ENCODE data around the gene DTD1. TPM values are rescaled to one million over a fixed set of nuclear protein-coding genes. Genes with fewer than 3 reads are reported as not detected.

Gene DTD1
- total RNA-seq, 5 donors from 2014 or later (not counting 1 experiment from before 2014, with no cell fraction given), result 15.5 to 24.9 (median 22.0) TPM

DNA sequence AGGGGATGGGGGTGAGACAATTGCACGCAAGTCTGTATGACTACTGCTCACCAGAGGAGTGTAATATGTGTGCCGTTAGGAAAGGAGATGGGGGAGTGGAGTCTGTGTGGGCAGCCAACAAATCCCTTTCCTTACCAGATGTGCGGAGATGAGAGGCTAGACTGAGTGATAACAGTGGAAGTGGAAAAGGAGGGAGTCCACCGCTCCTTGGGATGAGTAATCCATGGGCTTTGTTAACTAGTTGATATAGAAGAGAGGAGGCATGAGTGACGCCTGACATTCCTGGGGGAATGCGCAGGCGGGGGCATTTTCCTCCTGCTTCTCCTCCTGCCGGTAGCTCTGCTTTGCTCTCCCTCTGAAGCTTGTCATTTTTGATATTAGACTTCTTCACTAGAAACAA lies 34.1 kb upstream of the DTD1 start:
- Histone ChIP-seq H3K36me3 (ENCODE audit: control insufficient read depth in 2 of 2, extremely low read depth in 1 of 2, insufficient read depth in 1 of 2, low read length in 1 of 2) (peaks cover 11 to 50% of the 10 kb centered on the region in 2 donors), H3K27me3 (replicated peaks in 1 of 2; ENCODE audit: control insufficient read depth in 2 of 2, extremely low read depth in 1 of 2, insufficient read depth in 2 of 2, low read length in 1 of 2) (no peaks in the 10 kb centered on the region), H3K4me1 (ENCODE audit: control insufficient read depth in 1 of 2, extremely low read depth in 1 of 2, insufficient read depth in 2 of 2, low read length in 2 of 2) (no peaks in the 10 kb centered on the region), H3K9me3 (no peaks in the 10 kb centered on the region), H3K27ac (ENCODE audit: low read length) (no peak overlapping the region), H3K4me3 (ENCODE audit: control insufficient read depth in 1 of 2, extremely low read depth in 1 of 2, low read length in 1 of 2) (no peak overlapping the region)
- WGBS (ENCODE audit: insufficient coverage), result 100% methylated on average over 1 of the region's 8 CpGs
- H3K4me1 Mint-ChIP-seq, result no peaks in the 10 kb centered on the region
- CTCF ChIA-PET, result no interaction called here
- no peaks in the 10 kb centered on the region for H3K9me3 Mint-ChIP-seq
- H3K27me3 Mint-ChIP-seq, result no peaks in the 10 kb centered on the region
- DNase-seq, result no peak
- no peak overlapping the region for H3K4me3 Mint-ChIP-seq
- no peak overlapping the region for H3K27ac Mint-ChIP-seq
- H3K36me3 Mint-ChIP-seq, result peaks cover 54% of the 10 kb centered on the region
- no peak for ATAC-seq (replicated peaks in 1 of 4)
- POLR2A ChIA-PET, result no interaction called here

DNA sequence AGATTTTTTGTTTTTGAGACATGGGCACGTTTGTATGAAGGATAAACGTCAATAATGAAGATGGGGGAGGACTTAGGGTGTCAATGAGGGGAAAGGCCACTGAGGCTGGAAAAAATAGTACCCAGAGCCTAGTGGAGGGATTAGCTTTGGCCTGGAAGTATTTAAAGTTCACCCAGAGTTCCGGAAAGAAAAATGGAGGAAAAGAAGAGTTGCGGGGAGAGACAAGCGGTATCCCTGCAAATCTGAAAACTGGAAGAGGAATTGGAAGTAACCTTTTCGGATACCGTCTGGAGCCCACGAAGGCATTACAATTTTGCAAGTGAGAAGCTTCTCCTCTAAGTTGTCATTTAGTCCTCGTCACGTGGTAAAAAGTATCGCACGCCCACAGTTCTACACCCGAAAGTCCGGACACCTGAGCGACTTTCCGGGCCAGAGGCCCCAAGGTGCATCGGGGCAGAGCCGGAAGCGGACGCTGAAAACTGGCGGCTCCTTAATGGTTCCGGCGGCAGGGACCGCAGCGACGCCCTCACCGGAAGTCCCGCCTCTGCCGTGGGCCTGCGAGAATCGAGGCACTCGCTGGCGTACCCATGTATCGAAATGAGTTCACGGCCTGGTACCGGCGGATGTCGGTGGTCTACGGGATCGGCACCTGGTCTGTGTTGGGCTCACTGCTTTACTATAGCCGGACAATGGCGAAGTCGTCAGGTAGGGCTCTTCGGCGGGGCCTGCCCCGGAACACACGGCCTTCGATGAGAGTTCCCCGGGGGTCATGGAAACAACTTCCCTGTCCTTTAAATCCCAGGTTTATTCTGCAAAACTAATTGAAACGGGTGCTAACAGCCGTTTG lies 20.7 kb upstream of the DTD1 start, which contains the start of gene SMIM26:
Gene SMIM26 (plus strand): TSS at position 541 of the 847 bp plus-strand sequence. CDS start 47 bp downstream, at position 588.
- POLR2A ChIA-PET, result interaction anchor here (0.5 to 2.8 kb wide), 7 partner anchors 60 to 227 kb away, joined by 3 to 18 read pairs (median 3); partner anchors contain the start of gene SEC23B (in 2 of the 2)
- H3K4me3 ChIP-seq (ENCODE audit: control insufficient read depth in 1 of 2, extremely low read depth in 1 of 2, low read length in 1 of 2), result peak within 1 kb of the TSS; percentile 76 to 78
- peak within 1 kb of the TSS; percentile 89 for H3K27ac ChIP-seq (ENCODE audit: low read length)
- Mint-ChIP-seq H3K4me1 (peaks cover 21 to 28% (median 23%) of the 10 kb centered on the region in 3 donors), H3K4me3 (peak within 1 kb of the TSS; percentile 94 to 97 (median 96)), H3K9me3 (peaks cover 0 to 4% (median 2%) of the 10 kb centered on the region in 3 donors), H3K27me3 (no peaks in the 10 kb centered on the region), H3K36me3 (peaks cover 32% of the 10 kb centered on the region), H3K27ac (peak within 1 kb of the TSS; percentile 97 to 99)
- no peaks in the 10 kb centered on the region for H3K27me3 ChIP-seq (replicated peaks in 1 of 2; ENCODE audit: control insufficient read depth in 2 of 2, extremely low read depth in 1 of 2, insufficient read depth in 2 of 2, low read length in 1 of 2)
- no peaks in the 10 kb centered on the region for H3K9me3 ChIP-seq
- ATAC-seq (replicated peaks in 1 of 4) (peak; percentile 99), DNase-seq (peak; percentile 87 to 96 (median 93))
- peaks cover 5 to 17% of the 10 kb centered on the region in 2 experiments for H3K4me1 ChIP-seq (ENCODE audit: control insufficient read depth in 1 of 2, extremely low read depth in 1 of 2, insufficient read depth in 2 of 2, low read length in 2 of 2)
- peaks cover 3 to 18% of the 10 kb centered on the region in 2 donors for H3K36me3 ChIP-seq (ENCODE audit: control insufficient read depth in 2 of 2, extremely low read depth in 1 of 2, insufficient read depth in 1 of 2, low read length in 1 of 2)
- WGBS (ENCODE audit: insufficient coverage), result under 1% methylated on average over 49 of the region's 51 CpGs
- CTCF ChIA-PET, result interaction anchor here in 1 of 2 donors (0.7 kb wide), 2 partner anchors 61 to 1450 kb away, joined by 3 to 4 read pairs; partner anchors contain the start of gene NAA20

DNA sequence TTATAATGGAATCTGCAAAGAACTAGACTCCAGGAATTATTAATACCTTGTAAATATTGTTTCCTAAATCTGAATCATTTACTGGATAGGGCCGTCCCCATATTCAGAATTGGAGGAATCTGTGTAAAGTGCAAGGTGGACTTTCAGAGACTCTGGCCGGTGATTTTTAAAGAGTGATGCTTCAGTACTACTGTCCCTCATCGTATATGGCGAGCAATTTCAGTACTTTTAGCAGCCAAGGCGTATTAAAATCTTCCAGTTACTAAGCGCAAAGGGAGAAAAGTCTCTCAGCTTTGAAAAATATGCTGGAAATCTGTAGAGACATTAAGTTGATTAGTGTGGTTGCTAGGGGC lies 20.1 kb upstream of the DTD1 start:
- peaks cover 0 to 16% of the 10 kb centered on the region in 2 donors for H3K36me3 ChIP-seq (ENCODE audit: control insufficient read depth in 2 of 2, extremely low read depth in 1 of 2, insufficient read depth in 1 of 2, low read length in 1 of 2)
- CTCF ChIA-PET, result no interaction called here
- Mint-ChIP-seq H3K27me3 (no peaks in the 10 kb centered on the region), H3K27ac (peak overlapping the region; percentile 97 to 99), H3K4me3 (peak overlapping the region; percentile 94 to 97 (median 96)), H3K9me3 (peaks cover 0 to 4% (median 2%) of the 10 kb centered on the region in 3 donors), H3K4me1 (peaks cover 21 to 28% (median 23%) of the 10 kb centered on the region in 3 donors), H3K36me3 (peaks cover 32% of the 10 kb centered on the region)
- no peaks in the 10 kb centered on the region for H3K27me3 ChIP-seq (replicated peaks in 1 of 2; ENCODE audit: control insufficient read depth in 2 of 2, extremely low read depth in 1 of 2, insufficient read depth in 2 of 2, low read length in 1 of 2)
- WGBS (ENCODE audit: insufficient coverage), result no CpG with 5 or more reads among the region's 6 CpGs
- ATAC-seq (replicated peaks in 1 of 4) (peak in 2 of 4 experiments; percentile 4 to 12), DNase-seq (peak in 1 of 35 experiments; percentile 8)
- H3K27ac ChIP-seq (ENCODE audit: low read length), result peak overlapping the region; percentile 89
- H3K4me1 ChIP-seq (ENCODE audit: control insufficient read depth in 1 of 2, extremely low read depth in 1 of 2, insufficient read depth in 2 of 2, low read length in 2 of 2), result peaks cover 5 to 17% of the 10 kb centered on the region in 2 experiments
- H3K4me3 ChIP-seq (ENCODE audit: control insufficient read depth in 1 of 2, extremely low read depth in 1 of 2, low read length in 1 of 2), result peak overlapping the region; percentile 76 to 78
- POLR2A ChIA-PET, result interaction anchor here in 1 of 2 donors (0.6 to 2.8 kb wide), 3 partner anchors 60 to 227 kb away, joined by 3 to 18 read pairs (median 3); partner anchors contain the start of gene SEC23B
- H3K9me3 ChIP-seq, result no peaks in the 10 kb centered on the region

DNA sequence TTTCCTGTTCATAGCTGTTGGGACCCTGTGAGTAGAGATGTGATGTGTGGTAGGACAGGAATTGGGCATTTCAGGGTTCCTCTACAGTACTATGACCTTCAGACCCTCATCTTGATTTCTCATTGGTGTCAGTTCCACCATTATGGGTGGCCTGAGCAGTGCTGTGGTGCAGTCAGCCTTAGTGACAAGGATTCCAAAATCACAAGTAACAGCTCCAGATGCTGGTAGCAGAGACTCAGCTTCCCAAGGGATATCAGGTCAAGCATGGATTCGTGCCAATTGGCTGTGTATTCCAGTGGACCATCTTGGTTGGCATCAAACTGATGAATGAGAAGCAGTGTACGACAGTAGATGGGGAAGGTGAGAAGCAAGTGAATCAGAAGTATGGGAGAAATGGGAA lies 16.8 kb upstream of the DTD1 start:
- Histone ChIP-seq H3K4me3 (ENCODE audit: control insufficient read depth in 1 of 2, extremely low read depth in 1 of 2, low read length in 1 of 2) (no peak overlapping the region), H3K4me1 (ENCODE audit: control insufficient read depth in 1 of 2, extremely low read depth in 1 of 2, insufficient read depth in 2 of 2, low read length in 2 of 2) (peaks cover 5 to 17% of the 10 kb centered on the region in 2 experiments), H3K27me3 (replicated peaks in 1 of 2; ENCODE audit: control insufficient read depth in 2 of 2, extremely low read depth in 1 of 2, insufficient read depth in 2 of 2, low read length in 1 of 2) (no peaks in the 10 kb centered on the region), H3K9me3 (no peaks in the 10 kb centered on the region), H3K27ac (ENCODE audit: low read length) (no peak overlapping the region), H3K36me3 (ENCODE audit: control insufficient read depth in 2 of 2, extremely low read depth in 1 of 2, insufficient read depth in 1 of 2, low read length in 1 of 2) (peaks cover 0 to 16% of the 10 kb centered on the region in 2 donors)
- Mint-ChIP-seq H3K36me3 (peaks cover 28% of the 10 kb centered on the region), H3K4me3 (no peak overlapping the region), H3K27me3 (no peaks in the 10 kb centered on the region), H3K27ac (peak overlapping the region in 1 of 2 donors; percentile 13), H3K9me3 (peaks cover 0 to 4% (median 2%) of the 10 kb centered on the region in 3 donors), H3K4me1 (peaks cover 21 to 28% (median 21%) of the 10 kb centered on the region in 3 donors)
- 95% methylated on average over 2 of the region's 2 CpGs for WGBS (ENCODE audit: insufficient coverage)
- POLR2A ChIA-PET, result no interaction called here
- no peak for DNase-seq
- no peak for ATAC-seq (replicated peaks in 1 of 4)
- CTCF ChIA-PET, result no interaction called here

DNA sequence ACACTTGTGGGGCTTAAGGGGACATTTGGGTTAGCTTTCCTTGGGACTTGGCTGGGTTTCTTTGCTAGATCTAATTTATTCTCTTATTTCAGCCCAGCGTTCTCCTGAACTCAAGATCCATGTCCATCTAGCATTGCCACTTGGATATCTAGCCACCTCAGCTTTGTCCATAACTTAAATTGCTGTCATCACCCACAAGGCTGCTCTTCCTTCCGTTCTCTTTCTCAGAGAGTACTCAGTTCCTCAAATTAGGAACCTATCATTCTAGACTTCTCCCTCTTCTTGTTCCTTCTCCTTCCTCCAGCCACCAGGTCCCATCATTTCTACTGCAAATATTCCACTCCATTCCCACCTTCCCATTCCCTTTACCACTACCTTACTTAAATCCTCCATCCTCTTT lies 16.3 kb upstream of the DTD1 start:
- no peaks in the 10 kb centered on the region for H3K9me3 ChIP-seq
- peaks cover 0 to 4% (median 2%) of the 10 kb centered on the region in 3 donors for H3K9me3 Mint-ChIP-seq
- ATAC-seq (replicated peaks in 1 of 4) (no peak), DNase-seq (no peak)
- peaks cover 18 to 25% (median 18%) of the 10 kb centered on the region in 3 donors for H3K4me1 Mint-ChIP-seq
- no peak overlapping the region for H3K4me3 ChIP-seq (ENCODE audit: control insufficient read depth in 1 of 2, extremely low read depth in 1 of 2, low read length in 1 of 2)
- H3K27me3 ChIP-seq (replicated peaks in 1 of 2; ENCODE audit: control insufficient read depth in 2 of 2, extremely low read depth in 1 of 2, insufficient read depth in 2 of 2, low read length in 1 of 2), result no peaks in the 10 kb centered on the region
- H3K36me3 Mint-ChIP-seq, result peaks cover 28% of the 10 kb centered on the region
- 100% methylated on average over 2 of the region's 2 CpGs for WGBS (ENCODE audit: insufficient coverage)
- POLR2A ChIA-PET, result interaction anchor here in 1 of 2 donors (0.6 kb wide), 1 partner anchor 131 kb away, joined by 3 read pairs; no protein-coding TSS in a partner anchor
- CTCF ChIA-PET, result no interaction called here
- no peak overlapping the region for H3K27ac Mint-ChIP-seq
- peaks cover 0 to 16% of the 10 kb centered on the region in 2 donors for H3K36me3 ChIP-seq (ENCODE audit: control insufficient read depth in 2 of 2, extremely low read depth in 1 of 2, insufficient read depth in 1 of 2, low read length in 1 of 2)
- no peak overlapping the region for H3K4me3 Mint-ChIP-seq
- H3K27me3 Mint-ChIP-seq, result no peaks in the 10 kb centered on the region
- H3K27ac ChIP-seq (ENCODE audit: low read length), result no peak overlapping the region
- peaks cover 5 to 15% of the 10 kb centered on the region in 2 experiments for H3K4me1 ChIP-seq (ENCODE audit: control insufficient read depth in 1 of 2, extremely low read depth in 1 of 2, insufficient read depth in 2 of 2, low read length in 2 of 2)

DNA sequence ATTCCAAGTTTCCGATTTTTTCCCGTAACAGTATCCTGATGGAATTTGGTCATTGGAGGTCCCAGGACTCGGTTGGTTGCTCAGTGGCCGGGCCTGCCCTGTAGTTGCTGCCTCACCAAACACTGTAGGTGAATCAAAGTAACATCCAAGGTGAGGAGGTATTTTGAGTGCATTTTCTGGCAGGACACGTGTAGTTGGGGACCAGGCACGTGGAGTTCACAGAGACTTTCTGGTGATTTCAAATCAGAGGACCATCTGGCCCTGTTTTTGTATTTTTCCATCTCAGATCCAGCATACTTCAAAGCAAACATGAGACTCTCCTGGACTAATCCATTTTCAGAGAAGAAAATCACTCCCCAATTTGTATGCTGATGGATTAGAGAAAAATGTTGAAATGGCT lies 9.9 kb upstream of the DTD1 start:
- H3K27me3 ChIP-seq (replicated peaks in 1 of 2; ENCODE audit: control insufficient read depth in 2 of 2, extremely low read depth in 1 of 2, insufficient read depth in 2 of 2, low read length in 1 of 2), result peaks cover 0 to 5% of the 10 kb centered on the region in 2 experiments
- no peak overlapping the region for H3K4me3 ChIP-seq (ENCODE audit: control insufficient read depth in 1 of 2, extremely low read depth in 1 of 2, low read length in 1 of 2)
- no peaks in the 10 kb centered on the region for H3K36me3 ChIP-seq (ENCODE audit: control insufficient read depth in 2 of 2, extremely low read depth in 1 of 2, insufficient read depth in 1 of 2, low read length in 1 of 2)
- ATAC-seq (replicated peaks in 1 of 4), result no peak
- no peaks in the 10 kb centered on the region for H3K27me3 Mint-ChIP-seq
- H3K4me1 Mint-ChIP-seq, result peaks cover 0 to 4% (median 2%) of the 10 kb centered on the region in 3 donors
- no peak overlapping the region for H3K4me3 Mint-ChIP-seq
- H3K9me3 ChIP-seq, result no peaks in the 10 kb centered on the region
- H3K9me3 Mint-ChIP-seq, result no peaks in the 10 kb centered on the region
- CTCF ChIA-PET, result interaction anchor here in 1 of 2 donors (0.5 kb wide), 1 partner anchor 17 kb away, joined by 5 read pairs; no protein-coding TSS in a partner anchor
- no peak overlapping the region for H3K27ac Mint-ChIP-seq
- DNase-seq, result no peak
- H3K36me3 Mint-ChIP-seq, result no peaks in the 10 kb centered on the region
- no peak overlapping the region for H3K27ac ChIP-seq (ENCODE audit: low read length)
- no peaks in the 10 kb centered on the region for H3K4me1 ChIP-seq (ENCODE audit: control insufficient read depth in 1 of 2, extremely low read depth in 1 of 2, insufficient read depth in 2 of 2, low read length in 2 of 2)
- 72% methylated on average over 4 of the region's 6 CpGs for WGBS (ENCODE audit: insufficient coverage)
- POLR2A ChIA-PET, result no interaction called here

All from T-cell (primary cell).